Raji (cell line): ENCODE data around the gene PIK3CD.

Experiments
- POLR2A ChIP-seq: IDR thresholded peaks from 2 replicates; pipeline ENCODE4 v1.6.1; 2011; ENCODE audit warnings: low read depth, low read length, control low read depth; ENCODE audit not compliant: insufficient read depth

The PIK3CD gene

DNA sequence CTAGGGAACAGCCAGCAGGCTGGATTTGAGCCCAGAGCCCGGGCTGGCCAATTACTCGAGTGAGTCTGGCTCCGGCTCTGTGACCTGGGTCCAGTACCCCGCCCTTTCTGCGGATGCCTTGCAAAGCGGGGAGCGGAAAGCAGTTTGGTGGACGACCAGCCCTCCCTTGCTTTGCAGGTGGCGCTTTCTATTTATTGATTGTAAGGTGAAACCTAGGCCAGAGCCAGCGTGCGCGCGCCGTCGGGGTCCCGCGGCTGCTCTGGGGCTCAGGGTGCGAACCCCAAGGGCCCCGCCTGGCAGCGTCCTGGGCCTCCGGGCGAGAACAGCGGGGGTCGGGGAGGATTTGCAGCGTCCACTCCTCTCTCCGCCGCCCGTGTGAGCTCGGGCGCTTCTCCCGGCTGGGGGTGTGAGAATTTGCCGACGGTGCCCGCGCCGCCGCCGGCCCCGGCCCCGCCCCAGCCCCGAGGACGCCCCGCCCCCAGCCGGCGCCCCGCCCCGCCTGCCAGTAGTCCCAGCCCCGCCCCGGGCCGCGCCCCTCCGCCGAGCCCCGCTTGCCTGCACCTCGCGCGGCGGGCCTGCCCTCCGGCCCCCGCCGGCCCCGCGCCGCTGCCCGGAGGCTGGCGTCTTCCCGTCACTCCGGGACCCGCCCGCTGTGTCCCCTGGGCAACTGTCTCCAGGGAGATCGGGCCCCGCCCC, 37.6 kb downstream of the PIK3CD start:
- peak; percentile 51; the same call in 1 of the 2 replicates for TF ChIP-seq POLR2A

DNA sequence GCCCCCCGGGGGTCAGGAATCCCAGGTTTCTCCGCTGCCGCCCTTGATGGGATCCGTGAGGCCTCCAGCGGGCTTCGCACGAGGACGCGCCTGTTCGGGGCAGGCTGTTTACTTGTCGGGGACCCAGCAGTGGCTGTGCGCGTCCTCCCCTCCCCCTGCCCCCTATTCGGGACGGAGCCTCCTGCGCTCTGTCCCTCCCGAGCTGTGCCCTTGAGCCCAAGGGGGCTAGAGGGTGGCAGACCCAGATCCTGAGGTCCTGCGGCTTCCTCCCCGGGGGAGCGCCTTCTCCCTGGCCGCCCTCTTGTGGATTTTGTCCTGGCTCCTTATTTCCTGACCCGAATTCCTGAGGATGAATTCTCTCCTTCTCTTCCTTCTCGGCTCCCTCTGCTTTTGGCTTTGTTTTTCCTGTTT, 38.4 kb downstream of the PIK3CD start:
- no peak for TF ChIP-seq POLR2A

DNA sequence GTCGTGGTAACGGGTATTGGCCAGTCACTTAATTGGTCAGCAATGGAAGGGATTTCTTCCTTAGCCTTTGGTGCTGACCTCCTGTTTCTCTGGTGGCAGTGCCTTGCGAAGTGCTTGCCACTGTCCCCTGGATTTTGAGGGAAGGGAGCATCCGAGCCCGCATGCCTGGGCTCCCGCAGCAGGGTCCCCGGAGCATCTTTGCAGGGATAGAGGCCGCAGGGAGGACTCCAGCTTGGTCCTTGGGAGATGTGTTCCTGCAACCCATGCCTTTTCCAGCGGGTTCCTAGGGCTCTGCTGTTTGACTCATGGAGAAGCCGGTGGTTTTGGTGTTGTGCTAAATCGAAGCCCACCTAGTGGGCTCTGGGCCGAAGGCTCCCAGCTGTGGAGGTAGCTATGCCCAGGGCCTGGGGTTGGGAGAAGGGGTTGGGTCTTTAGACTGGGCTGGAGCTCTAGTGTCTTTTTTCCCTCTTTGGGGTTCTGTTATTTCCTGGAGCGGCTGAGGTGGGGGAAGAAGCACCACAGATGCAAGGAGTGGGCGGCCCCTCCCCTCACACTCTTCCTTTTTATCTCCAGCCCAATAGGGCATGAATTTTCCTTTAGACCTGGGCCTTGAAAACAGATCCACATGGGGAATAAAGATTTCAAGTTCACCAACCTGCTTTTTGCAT, 39.0 kb downstream of the PIK3CD start:
- no peak for TF ChIP-seq POLR2A

DNA sequence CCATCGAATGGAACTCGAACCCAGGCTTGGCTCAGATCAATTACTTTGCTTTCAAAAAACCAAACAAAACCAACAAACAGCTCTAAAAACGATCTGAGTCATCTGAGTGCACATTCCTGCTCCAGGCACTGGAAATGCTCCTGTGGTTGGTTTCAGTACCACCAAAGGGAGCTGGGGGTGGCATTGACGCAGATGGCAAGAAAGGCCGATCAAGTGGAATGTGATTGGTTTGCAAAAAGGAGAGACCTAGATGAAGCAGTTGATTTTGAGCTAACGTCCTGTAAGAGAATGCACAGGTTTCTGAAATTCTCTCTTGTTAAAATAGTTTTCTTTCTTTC, 39.5 kb downstream of the PIK3CD start:
- no peak for TF ChIP-seq POLR2A

DNA sequence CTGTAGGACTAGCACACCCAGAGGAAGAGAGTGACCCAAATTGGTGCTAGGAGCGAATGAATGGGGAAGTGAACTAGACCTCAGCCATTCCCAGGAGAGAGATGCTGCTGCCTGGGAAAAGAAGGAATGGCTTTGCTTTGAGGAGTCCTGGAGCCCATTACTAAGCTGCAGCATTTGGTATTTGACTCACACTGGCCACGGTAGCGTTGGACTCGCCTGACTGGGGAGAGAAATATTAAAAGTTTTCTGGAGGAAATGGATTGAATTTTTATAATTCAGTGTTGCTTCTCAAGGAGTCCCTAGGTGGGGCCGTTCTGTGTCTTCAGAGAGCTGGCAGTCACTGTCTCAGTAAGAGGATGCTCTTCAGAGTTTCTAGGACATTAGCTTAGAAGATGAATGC, 40.2 kb downstream of the PIK3CD start:
- TF ChIP-seq POLR2A = no peak

DNA sequence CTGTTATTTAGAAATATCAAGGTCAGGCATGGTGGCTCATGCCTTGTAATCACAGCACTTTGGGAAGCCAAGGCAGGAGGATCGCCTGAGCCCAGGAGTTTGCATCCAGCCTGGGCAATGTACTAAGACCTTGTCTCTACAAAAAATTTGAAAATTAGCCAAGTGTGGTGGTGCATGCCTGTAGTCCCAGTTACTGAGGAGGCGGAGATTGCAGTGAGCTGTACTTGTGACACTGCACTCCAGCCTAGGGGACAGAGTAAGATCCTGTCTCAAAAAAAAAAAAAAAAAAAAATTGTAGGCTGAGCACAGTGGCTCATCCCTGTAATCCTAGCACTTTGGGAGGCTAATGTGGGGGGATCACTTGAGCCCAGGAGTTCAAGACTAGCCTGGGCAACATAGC, 45.3 kb downstream of the PIK3CD start:
- TF ChIP-seq POLR2A = no peak

DNA sequence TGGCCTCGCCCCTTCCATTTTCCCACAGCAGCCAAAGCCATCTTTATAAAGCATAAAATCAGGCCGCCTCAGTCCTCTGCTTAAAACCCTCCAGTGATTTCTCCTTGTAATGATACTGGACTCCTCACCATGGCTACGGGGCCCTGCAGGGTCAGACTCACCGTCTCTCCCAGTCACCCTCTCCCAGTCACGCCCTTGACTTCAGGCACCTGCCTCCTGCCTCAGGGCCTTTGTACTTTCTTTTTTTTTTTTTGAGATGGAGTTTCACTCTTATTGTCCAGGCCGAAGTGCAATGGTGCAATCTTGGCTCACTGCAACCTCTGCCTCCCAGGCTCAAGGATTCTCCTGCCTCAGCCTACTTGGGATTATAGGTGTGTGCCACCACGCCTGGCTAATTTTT, 47.8 kb downstream of the PIK3CD start:
- TF ChIP-seq POLR2A = no peak

DNA sequence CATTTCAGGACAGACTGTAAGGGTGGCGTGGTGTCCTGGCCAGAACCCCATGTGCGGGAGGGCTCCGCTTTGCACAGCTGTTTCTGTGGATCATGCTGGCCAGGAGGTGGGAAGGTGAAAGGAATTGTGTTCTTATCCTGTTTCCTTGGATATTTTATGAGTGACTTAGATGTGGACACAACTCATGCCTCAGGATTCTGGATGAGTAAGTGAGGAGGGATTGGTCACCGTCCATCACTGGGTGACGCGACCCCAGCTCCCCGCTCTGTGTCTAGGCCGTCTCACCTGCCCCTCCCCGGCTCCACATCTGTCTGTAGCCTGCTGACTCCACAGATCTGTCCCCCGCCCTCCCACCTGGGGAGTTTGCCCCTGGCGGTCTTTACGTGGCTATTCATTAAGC, 48.8 kb downstream of the PIK3CD start:
- no peak for TF ChIP-seq POLR2A

DNA sequence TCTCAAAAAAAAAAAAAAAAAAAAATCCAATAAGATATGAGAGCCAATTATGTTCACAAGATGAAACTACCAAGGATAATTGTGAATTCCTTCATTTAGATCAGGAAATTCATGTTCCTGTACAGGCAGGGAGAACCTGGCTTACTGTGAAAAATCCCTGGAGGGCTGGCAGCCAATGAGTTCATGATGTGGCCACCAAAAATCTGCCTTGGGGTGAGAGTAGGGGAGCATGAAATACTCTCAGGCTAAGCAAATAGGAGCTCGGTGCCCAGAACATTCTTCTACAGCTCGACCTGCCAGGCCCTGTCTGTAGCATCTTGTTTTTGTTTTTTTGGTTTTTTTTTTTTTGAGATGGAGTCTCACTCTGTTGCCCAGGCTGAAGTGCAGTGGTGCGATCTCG, 50.1 kb downstream of the PIK3CD start:
- TF ChIP-seq POLR2A = no peak

DNA sequence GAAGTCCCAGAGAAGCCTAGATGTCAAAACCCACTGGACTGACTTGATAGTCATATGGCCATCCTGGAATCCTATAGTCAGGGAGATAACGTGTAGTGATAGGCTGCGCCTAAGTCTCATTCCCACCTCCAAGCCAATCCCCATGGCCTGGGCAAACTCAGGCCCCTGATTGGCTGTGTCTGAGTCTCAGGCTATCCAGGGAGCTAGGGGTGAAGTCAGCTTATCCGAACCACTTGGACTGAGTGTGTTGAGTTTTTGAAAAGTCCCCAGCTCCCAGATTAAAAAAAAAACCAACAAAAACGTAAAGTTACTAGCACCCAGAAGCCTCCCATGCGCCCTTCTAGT, 51.6 kb downstream of the PIK3CD start:
- TF ChIP-seq POLR2A = no peak

DNA sequence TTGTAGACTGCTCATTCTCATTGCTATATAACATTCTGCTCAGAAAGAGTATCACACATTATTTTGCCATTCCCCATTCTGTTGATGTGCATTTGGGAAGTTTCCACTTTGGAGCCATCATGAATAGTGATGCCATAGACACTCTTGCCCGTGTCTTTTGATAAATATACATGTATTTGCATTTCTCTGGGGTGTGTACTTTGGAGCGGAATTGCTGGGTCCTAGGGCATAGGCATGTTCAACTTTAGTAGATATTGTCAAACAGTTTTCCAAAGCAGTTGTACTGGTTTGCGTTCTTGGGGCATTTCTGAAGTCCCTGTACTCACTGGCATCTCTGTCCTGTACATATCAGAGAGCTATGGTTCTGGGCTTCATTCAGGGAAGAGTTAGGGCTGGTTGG, 52.1 kb downstream of the PIK3CD start:
- TF ChIP-seq POLR2A = no peak

DNA sequence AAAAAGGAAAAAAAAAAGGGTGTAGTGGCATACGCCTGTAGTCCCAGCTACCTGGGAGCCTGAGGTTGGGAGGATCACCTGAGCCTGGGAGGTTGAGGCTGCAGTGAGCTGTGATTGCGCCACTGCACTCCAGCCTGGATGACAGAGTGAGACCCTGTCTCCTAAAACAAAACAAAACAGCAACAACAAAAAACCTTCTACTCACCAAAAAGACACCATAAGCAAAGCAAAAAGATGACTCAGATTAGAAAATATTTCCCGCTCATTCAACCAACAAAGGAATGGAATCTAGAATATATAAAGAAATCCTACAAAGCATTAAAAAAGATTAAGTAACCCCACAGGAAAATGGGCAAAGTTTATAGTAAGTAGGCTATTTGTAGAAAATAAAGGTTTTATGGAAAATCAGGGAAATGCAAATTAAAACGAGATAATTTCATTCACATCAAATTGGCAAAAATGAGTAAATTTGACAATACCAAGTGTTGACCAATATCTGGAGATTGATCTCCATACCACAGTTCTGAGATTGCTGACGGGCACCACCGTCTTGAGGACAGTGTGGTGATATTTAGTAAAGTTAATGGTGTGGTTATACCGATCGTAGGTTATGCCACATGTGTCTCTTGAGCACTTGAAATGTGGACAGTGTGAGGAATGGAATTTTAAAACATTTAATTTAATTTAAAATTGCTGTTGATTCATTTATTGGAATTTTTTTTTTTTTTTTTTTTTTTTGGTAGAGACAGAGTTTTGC, 54.0 kb downstream of the PIK3CD start:
- TF ChIP-seq POLR2A = no peak

DNA sequence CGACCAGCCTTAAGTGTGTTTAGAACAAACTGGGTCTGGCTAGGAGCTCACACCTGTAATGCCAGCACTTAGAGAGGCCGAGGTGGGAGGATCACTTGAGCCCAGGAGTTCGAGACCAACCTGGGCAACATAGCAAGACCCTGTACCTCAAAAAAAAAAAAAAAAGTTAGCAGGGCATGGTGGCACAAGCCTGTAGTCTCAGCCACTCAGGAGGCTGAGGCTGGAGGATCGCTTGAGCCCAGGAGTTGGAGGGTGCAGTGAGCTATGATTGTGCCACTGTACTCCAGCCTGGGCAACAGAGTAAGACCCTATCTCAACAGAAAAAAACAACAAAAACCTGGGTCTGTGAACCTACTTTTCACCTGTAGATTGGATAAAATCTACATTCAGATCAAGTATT, 54.6 kb downstream of the PIK3CD start:
- no peak for TF ChIP-seq POLR2A

DNA sequence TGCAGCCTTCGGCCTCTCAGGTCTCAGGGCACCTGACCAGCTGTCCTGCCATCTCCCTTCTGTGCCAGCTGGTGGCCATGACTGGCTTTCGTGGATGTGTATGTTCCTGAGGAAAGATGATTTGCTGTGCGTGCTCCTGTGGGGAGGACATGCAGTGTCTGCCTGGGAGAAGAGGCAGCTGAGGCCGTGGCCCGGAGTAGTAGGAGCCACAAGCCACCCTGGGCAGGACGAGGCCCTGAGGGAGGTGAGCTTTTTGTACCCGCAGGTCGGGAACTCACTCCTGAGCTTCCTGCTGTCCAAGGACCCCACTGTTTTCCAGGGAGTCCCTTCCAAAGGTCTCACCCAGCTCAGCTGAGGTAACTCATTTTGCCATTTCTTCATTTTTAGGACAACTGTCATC, 58.5 kb downstream of the PIK3CD start:
- no peak for TF ChIP-seq POLR2A

DNA sequence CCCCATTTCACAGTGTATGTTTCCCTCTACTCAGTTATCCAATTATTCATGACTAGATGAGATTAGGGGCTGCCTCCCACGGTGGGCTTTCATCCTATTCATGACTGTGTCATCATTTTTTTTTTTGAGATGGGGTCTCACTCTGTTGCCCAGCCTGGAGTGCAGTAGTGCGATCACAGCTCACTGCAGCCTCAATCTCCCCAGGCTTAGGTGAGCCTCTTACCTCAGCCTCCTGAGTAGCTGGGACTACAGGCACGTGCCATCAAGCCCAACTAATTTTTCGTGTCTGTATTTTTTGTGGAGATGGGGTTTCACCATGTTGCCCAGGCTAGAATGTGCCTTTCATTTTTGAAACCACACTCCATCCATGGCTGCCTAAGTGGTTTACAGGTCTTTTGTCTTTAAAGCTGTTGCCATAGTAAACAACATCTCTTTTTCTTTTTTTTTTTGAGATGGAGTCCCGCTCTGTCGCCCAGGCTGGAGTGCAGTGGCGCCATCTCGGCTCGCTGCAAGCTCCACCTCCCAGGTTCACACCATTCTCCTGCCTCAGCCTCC, 60.0 kb downstream of the PIK3CD start:
- TF ChIP-seq POLR2A = no peak

DNA sequence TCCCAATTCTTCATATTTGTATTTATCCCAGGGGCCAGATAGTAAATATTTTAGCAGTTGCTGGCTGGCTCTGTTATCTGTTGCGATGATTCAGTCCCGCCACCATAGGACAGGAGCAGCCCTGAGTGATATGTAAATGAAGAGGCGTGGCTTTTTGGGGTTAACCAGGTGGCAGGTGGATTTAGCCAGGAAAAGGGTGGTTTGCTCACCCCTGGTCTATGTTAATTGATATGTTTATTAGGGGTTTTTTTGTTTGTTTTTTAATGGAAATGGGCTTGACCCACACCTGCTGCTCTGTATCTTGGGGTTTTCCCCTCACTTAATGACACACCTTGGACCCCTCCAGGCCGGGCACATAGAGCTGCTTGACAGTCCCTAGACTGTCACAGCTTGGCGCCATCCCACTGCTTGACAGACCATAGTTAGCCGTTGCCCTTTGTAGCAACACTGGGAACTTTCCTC, 62.8 kb downstream of the PIK3CD start:
- TF ChIP-seq POLR2A = no peak
